Uterus (tissue), 4 donors: ENCODE data around the gene NPEPL1. TPM values are rescaled to one million over a fixed set of nuclear protein-coding genes. Genes with fewer than 3 reads are reported as not detected.

Source experiments
- DNase-seq, 2 donors: peaks; one replicate each; pipeline ENCODE4 v3.0.0-alpha.2; 2019 to 2020
- H3K27ac ChIP-seq, 2 donors: fragments of 200-600 bp; sonication (generic); 1 replicate in 1 of 2; 2 replicates in 1 of 2; pipeline ENCODE4 v1.5.1; 2016 to 2018
- H3K27me3 ChIP-seq, 2 donors: fragments of 200-600 bp; sonication (generic); one replicate each; pipeline ENCODE4 v1.5.1; 2018 to 2019; ENCODE audit warnings: control low read depth in 1 of 2
- H3K36me3 ChIP-seq, 2 donors: fragments of 200-600 bp; sonication (generic); one replicate each; pipeline ENCODE4 v1.5.1; 2019; ENCODE audit warnings: control low read depth in 1 of 2
- H3K4me1 ChIP-seq, 2 donors: fragments of 200-600 bp; sonication (generic); one replicate each; pipeline ENCODE4 v1.5.1; 2018 to 2019; ENCODE audit warnings: control low read depth in 1 of 2
- H3K4me3 ChIP-seq, 2 donors: fragments of 200-600 bp; sonication (generic); 1 replicate in 1 of 2; 2 replicates in 1 of 2; pipeline ENCODE4 v1.5.1; 2018 to 2019; ENCODE audit warnings: mild to moderate bottlenecking in 1 of 2
- H3K9me3 ChIP-seq, 2 donors: fragments of 200-600 bp; sonication (generic); one replicate each; pipeline ENCODE4 v1.5.1; 2019; ENCODE audit warnings: control low read depth in 1 of 2
- POLR2A ChIP-seq, 2 donors: fragments of 450-650 bp; IDR thresholded peaks; one replicate each; pipeline ENCODE4 v1.6.1; 2016; ENCODE audit warnings: antibody characterized with exemption in 2 of 2, mild to moderate bottlenecking in 1 of 2, moderate library complexity in 1 of 2
- intact Hi-C: fragments of 100-400 bp; cut with DNase I; formaldehyde crosslinking; loops from one replicate; pipeline ENCODE4 v1.15.1; 2023; ENCODE audit warnings: low total_unique reads
- total RNA-seq, 4 donors: library from RNA; depleted of rRNA in 3 of 4; stranded (reverse); fragments of >200 nt in 3 of 4; gene quantifications; one replicate each; pipeline versions ENCODE4 v1.1.0 to v1.2.4, GENCODE V29; 2014 to 2023
- TF ChIP-seq, protein P1 (sequence below), 4 experiments: fragments of 200-600 bp in 2 of 4; fragments of 450-650 bp in 2 of 4; sonication (generic) in 2 of 4; IDR thresholded peaks; one replicate each; pipeline ENCODE4 v1.5.1; 2016 to 2019; ENCODE audit warnings: antibody characterized with exemption in 4 of 4, mild to moderate bottlenecking in 2 of 4, moderate library complexity in 1 of 4
- donor health status: DM: yes; HTN: yes; CAD: no.

NPEPL1 gene
- total RNA-seq, 4 donors from 2014 or later = 14.1 to 35.2 (median 24.7) TPM

DNA sequence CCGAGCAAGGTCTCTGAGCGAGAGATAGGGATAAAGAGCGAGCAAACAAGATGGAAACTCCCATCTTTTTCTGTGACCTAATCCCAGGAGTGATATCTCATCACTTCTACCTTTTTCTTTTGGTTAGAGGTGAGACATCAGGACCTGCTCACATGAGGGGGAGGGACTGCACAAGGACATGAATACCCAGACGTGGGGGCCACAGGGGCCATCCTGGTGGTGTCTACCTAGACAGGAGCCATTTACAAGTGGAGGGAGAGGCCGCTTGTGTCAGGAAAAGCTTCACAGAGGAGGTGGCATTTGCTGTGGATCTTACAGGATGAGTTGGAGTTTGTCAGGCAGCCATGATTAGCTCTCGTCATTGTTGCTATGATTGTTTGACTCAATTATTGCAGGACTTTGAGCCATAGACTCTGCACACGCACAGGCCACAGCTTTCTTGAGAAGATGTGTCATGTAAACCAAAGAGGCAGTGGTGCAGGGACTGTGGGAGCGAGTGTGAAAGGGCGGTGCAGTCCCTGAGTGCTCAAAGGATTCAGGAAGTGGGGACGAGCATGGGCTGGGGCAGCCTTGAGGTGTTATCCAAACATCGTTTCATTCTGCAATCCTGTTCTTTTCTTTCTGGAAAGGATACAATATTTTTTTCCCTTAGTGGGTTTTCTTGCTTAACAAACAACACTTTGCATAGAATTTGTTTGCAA is 7.7 kb downstream of the NPEPL1 start:
- H3K4me1 ChIP-seq = no peaks in the 10 kb centered on the region
- DNase-seq = peak in 1 of 2 donors; percentile 2
- no peaks in the 10 kb centered on the region for H3K27me3 ChIP-seq
- no peaks in the 10 kb centered on the region for H3K36me3 ChIP-seq
- H3K27ac ChIP-seq = no peak overlapping the region
- no peaks in the 10 kb centered on the region for H3K9me3 ChIP-seq
- H3K4me3 ChIP-seq = no peak overlapping the region
- intact Hi-C loops = no loop called here
- TF ChIP-seq, protein P1, sequence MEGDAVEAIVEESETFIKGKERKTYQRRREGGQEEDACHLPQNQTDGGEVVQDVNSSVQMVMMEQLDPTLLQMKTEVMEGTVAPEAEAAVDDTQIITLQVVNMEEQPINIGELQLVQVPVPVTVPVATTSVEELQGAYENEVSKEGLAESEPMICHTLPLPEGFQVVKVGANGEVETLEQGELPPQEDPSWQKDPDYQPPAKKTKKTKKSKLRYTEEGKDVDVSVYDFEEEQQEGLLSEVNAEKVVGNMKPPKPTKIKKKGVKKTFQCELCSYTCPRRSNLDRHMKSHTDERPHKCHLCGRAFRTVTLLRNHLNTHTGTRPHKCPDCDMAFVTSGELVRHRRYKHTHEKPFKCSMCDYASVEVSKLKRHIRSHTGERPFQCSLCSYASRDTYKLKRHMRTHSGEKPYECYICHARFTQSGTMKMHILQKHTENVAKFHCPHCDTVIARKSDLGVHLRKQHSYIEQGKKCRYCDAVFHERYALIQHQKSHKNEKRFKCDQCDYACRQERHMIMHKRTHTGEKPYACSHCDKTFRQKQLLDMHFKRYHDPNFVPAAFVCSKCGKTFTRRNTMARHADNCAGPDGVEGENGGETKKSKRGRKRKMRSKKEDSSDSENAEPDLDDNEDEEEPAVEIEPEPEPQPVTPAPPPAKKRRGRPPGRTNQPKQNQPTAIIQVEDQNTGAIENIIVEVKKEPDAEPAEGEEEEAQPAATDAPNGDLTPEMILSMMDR (IDR thresholded peaks at IDR 0.05) = no peak
- no peak for TF ChIP-seq POLR2A (IDR thresholded peaks at IDR 0.05)

DNA sequence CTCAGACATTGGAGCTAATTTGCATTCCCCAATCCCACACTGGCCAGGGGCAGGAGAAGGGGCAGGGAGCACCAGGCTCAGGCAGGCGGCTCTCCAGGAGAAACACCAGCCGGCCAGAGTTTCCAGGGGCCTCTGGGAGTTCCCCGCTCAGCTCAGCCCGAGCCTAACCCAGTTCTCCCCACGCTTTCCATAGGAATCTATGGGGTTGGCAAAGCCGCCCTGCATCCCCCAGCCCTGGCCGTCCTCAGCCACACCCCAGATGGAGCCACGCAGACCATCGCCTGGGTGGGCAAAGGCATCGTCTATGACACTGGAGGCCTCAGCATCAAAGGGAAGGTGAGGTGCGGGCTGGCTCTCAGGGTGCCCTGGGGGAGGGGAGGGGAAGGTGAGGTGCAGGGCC is 8.2 kb downstream of the NPEPL1 start:
- Histone ChIP-seq H3K27ac (no peak overlapping the region), H3K27me3 (no peaks in the 10 kb centered on the region), H3K9me3 (no peaks in the 10 kb centered on the region), H3K36me3 (no peaks in the 10 kb centered on the region), H3K4me1 (no peaks in the 10 kb centered on the region), H3K4me3 (no peak overlapping the region)
- TF ChIP-seq, protein P1 (IDR thresholded peaks at IDR 0.05) = no peak
- TF ChIP-seq POLR2A (IDR thresholded peaks at IDR 0.05) = no peak
- intact Hi-C loops = no loop called here
- DNase-seq = peak in 1 of 2 donors; percentile 8

DNA sequence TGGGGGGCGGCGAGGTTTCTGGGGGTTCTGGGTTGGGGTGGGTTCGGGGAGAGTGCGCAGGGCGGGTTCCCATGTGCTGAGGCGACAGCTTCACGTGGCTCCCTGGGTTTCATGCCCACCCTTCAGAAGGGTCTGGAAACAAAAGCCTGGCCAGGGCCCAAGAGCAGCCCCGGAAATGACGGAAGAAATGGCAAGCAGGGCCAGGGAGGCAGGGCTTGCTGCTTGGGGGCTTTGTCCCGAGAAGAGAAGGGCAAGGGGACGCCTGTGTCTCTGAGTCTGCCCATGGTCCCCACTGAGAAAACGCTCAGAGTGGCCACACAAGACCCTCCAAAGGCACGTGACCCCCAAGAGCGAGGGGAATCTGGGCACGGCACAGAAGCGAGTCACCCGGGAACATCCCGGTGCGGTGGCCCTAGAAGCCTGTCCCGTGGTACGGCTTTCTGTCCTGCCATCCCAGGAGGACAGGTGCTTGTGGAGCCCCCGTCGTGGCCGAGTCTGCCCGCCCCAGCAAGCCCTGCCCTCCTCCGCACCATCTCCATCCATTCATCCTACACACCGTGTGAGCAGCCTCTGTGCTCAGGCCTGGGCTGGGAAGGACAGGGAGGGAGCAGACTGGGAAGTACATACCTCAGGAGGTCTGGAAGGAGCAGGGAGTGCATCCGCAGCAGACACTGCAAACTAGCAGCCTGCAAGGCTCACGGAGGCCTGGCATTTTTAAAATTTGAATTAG is 9.0 kb downstream of the NPEPL1 start:
- Histone ChIP-seq H3K27ac (no peak overlapping the region), H3K27me3 (no peaks in the 10 kb centered on the region), H3K4me3 (no peak overlapping the region), H3K9me3 (no peaks in the 10 kb centered on the region), H3K4me1 (no peaks in the 10 kb centered on the region), H3K36me3 (no peaks in the 10 kb centered on the region)
- intact Hi-C loops = no loop called here
- TF ChIP-seq POLR2A (IDR thresholded peaks at IDR 0.05) = no peak
- TF ChIP-seq, protein P1 (IDR thresholded peaks at IDR 0.05) = no peak
- DNase-seq = peak in 1 of 2 donors; percentile 13

DNA sequence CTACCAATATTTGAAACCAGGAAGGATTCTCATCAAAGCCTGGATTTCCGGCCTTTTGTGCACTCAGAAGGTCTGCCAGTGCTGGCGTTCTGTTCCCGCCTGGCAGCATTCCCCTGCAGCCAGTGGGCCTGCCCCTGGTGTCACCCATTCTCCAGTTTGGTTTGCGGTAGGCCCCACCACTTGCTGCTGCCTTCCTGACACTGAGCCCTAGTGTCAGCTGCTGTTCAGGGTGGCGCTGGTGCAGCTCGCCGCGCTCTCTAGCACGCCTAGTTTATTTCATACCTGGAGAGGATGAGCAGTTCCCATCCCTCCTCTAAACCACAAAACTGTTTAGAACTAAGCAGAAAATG is 9.5 kb downstream of the NPEPL1 start:
- intact Hi-C loops = no loop called here
- DNase-seq = peak in 1 of 2 donors; percentile 5
- no peak for TF ChIP-seq POLR2A (IDR thresholded peaks at IDR 0.05)
- TF ChIP-seq, protein P1 (IDR thresholded peaks at IDR 0.05) = no peak
- Histone ChIP-seq H3K36me3 (no peaks in the 10 kb centered on the region), H3K4me1 (no peaks in the 10 kb centered on the region), H3K4me3 (no peak overlapping the region), H3K27ac (no peak overlapping the region), H3K27me3 (no peaks in the 10 kb centered on the region), H3K9me3 (no peaks in the 10 kb centered on the region)
